Osteocyte (in vitro differentiated cells): ENCODE results near the gene SNCA. TPM values are rescaled to one million over a fixed set of nuclear protein-coding genes. Genes with fewer than 3 reads are reported as not detected.

Source experiments
- DNase-seq: peaks from one replicate; pipeline ENCODE4 v3.0.0; 2021; ENCODE audit warnings: mixed read lengths; ENCODE audit not compliant: unreplicated experiment; ENCODE audit errors: extremely low spot score
- H3K27ac Mint-ChIP-seq: one replicate; pipeline ENCODE4 v1.8.0; 2021; ENCODE audit warnings: mild to moderate bottlenecking, mixed read lengths; ENCODE audit not compliant: unreplicated experiment
- H3K27me3 Mint-ChIP-seq: one replicate; pipeline ENCODE4 v1.8.0; 2021; ENCODE audit warnings: mixed read lengths; ENCODE audit not compliant: unreplicated experiment
- H3K36me3 Mint-ChIP-seq: one replicate; pipeline ENCODE4 v1.8.0; 2021; ENCODE audit warnings: mixed read lengths; ENCODE audit not compliant: unreplicated experiment
- H3K4me1 Mint-ChIP-seq: one replicate; pipeline ENCODE4 v1.8.0; 2021; ENCODE audit warnings: mixed read lengths; ENCODE audit not compliant: unreplicated experiment
- H3K4me3 Mint-ChIP-seq: one replicate; pipeline ENCODE4 v1.8.0; 2021; ENCODE audit warnings: mild to moderate bottlenecking, moderate library complexity, mixed read lengths; ENCODE audit not compliant: unreplicated experiment
- H3K9me3 Mint-ChIP-seq: one replicate; pipeline ENCODE4 v1.8.0; 2021; ENCODE audit warnings: mixed read lengths; ENCODE audit not compliant: unreplicated experiment
- CTCF ChIP-seq: fragments of 200-600 bp; sonication (generic); IDR thresholded peaks from 2 replicates; pipeline ENCODE4 v1.5.0; 2021; ENCODE audit warnings: antibody characterized with exemption, mild to moderate bottlenecking, moderate library complexity
- total RNA-seq: library from RNA; stranded (reverse); gene quantifications from 2 replicates; pipeline ENCODE4 v1.2.1, GENCODE V29; 2021

The SNCA gene
- total RNA-seq, 1 donor from 2014 or later: 8.8 TPM

GRCh38 chr4:89797117-89797516 is 39.8 kb downstream of the SNCA start:
- Mint-ChIP-seq H3K36me3 (no peaks in the 10 kb centered on the region), H3K27ac (no peak overlapping the region), H3K27me3 (no peaks in the 10 kb centered on the region), H3K9me3 (no peaks in the 10 kb centered on the region), H3K4me1 (no peaks in the 10 kb centered on the region), H3K4me3 (no peak overlapping the region)
- no peak for DNase-seq
- TF ChIP-seq CTCF: no peak

GRCh38 chr4:89788206-89789072 is 48.5 kb downstream of the SNCA start:
- Mint-ChIP-seq H3K36me3 (no peaks in the 10 kb centered on the region), H3K27ac (no peak overlapping the region), H3K9me3 (no peaks in the 10 kb centered on the region), H3K27me3 (no peaks in the 10 kb centered on the region), H3K4me3 (no peak overlapping the region), H3K4me1 (peaks cover 2% of the 10 kb centered on the region)
- DNase-seq: no peak
- TF ChIP-seq CTCF: no peak

GRCh38 chr4:89784686-89785231 is 52.2 kb downstream of the SNCA start:
- no peak overlapping the region for H3K27ac Mint-ChIP-seq
- TF ChIP-seq CTCF: no peak
- H3K27me3 Mint-ChIP-seq: no peaks in the 10 kb centered on the region
- no peaks in the 10 kb centered on the region for H3K36me3 Mint-ChIP-seq
- no peak for DNase-seq
- peaks cover 2% of the 10 kb centered on the region for H3K4me1 Mint-ChIP-seq
- no peak overlapping the region for H3K4me3 Mint-ChIP-seq
- H3K9me3 Mint-ChIP-seq: no peaks in the 10 kb centered on the region

GRCh38 chr4:89781321-89781720 is 55.6 kb downstream of the SNCA start:
- no peak overlapping the region for H3K27ac Mint-ChIP-seq
- H3K9me3 Mint-ChIP-seq: peaks cover 24% of the 10 kb centered on the region
- no peak for TF ChIP-seq CTCF
- H3K4me1 Mint-ChIP-seq: peaks cover 2% of the 10 kb centered on the region
- no peak for DNase-seq
- H3K4me3 Mint-ChIP-seq: no peak overlapping the region
- peaks cover 2% of the 10 kb centered on the region for H3K27me3 Mint-ChIP-seq
- peaks cover 7% of the 10 kb centered on the region for H3K36me3 Mint-ChIP-seq

GRCh38 chr4:89773805-89774204 is 63.2 kb downstream of the SNCA start:
- H3K4me3 Mint-ChIP-seq: no peak overlapping the region
- no peak for DNase-seq
- peaks cover 8% of the 10 kb centered on the region for H3K36me3 Mint-ChIP-seq
- H3K27ac Mint-ChIP-seq: no peak overlapping the region
- peaks cover 2% of the 10 kb centered on the region for H3K27me3 Mint-ChIP-seq
- H3K9me3 Mint-ChIP-seq: peaks cover 29% of the 10 kb centered on the region
- TF ChIP-seq CTCF: no peak
- H3K4me1 Mint-ChIP-seq: no peaks in the 10 kb centered on the region
